Karpas-422 (cell line): Measurements from ENCODE around the gene SLC16A2. TPM values are rescaled to one million over a fixed set of nuclear protein-coding genes. Genes with fewer than 3 reads are reported as not detected.

ENCODE experiments used
- DNase-seq: peaks from one replicate; pipeline ENCODE4 v3.0.0-alpha.2; 2015
- H2AFZ ChIP-seq: fragments of 200-600 bp; sonication (generic); 2 replicates; pipeline ENCODE4 v1.6.1; 2014; ENCODE audit warnings: antibody characterized with exemption, low read length, mixed read lengths
- H3K27ac ChIP-seq: fragments of 200-600 bp; sonication (generic); 2 replicates; pipeline ENCODE4 v1.5.1; 2014; ENCODE audit warnings: mild to moderate bottlenecking, low read length, moderate library complexity
- H3K27me3 ChIP-seq: fragments of 200-600 bp; sonication (generic); 2 replicates; pipeline ENCODE4 v1.6.1; 2014; ENCODE audit warnings: low read length, mixed read lengths
- H3K36me3 ChIP-seq: fragments of 200-600 bp; sonication (generic); 2 replicates; pipeline ENCODE4 v1.6.1; 2014; ENCODE audit warnings: low read length, mixed read lengths; ENCODE audit not compliant: insufficient read depth
- H3K4me1 ChIP-seq: fragments of 200-600 bp; sonication (generic); 2 replicates; pipeline ENCODE4 v1.6.1; 2014; ENCODE audit warnings: mild to moderate bottlenecking, low read length, mixed read lengths
- H3K4me2 ChIP-seq: fragments of 200-600 bp; sonication (generic); 2 replicates; pipeline ENCODE4 v1.6.1; 2014; ENCODE audit warnings: low read length, low read depth, mild to moderate bottlenecking; ENCODE audit not compliant: poor library complexity, severe bottlenecking
- H3K4me3 ChIP-seq: fragments of 200-600 bp; sonication (generic); 2 replicates; pipeline ENCODE4 v1.5.1; 2014; ENCODE audit warnings: mild to moderate bottlenecking, antibody characterized with exemption, low read length, mixed read lengths
- H3K79me2 ChIP-seq: fragments of 200-600 bp; sonication (generic); 2 replicates; pipeline ENCODE4 v1.6.1; 2014; ENCODE audit warnings: mild to moderate bottlenecking, low read length, mixed read lengths
- H3K9ac ChIP-seq: fragments of 200-600 bp; sonication (generic); 2 replicates; pipeline ENCODE4 v1.6.0; 2014; ENCODE audit warnings: low read length
- H3K9me2 ChIP-seq: fragments of 200-600 bp; sonication (generic), shearing (Covaris generic); replicated peaks from 2 replicates; pipeline ENCODE4 v1.6.0; 2014; ENCODE audit warnings: mild to moderate bottlenecking, low read length, moderate library complexity; ENCODE audit not compliant: insufficient read depth
- H3K9me3 ChIP-seq: fragments of 300-700, 200-600 bp; sonication (generic); 2 replicates; pipeline ENCODE4 v1.6.1; 2014; ENCODE audit warnings: low read length, mixed read lengths
- H4K20me1 ChIP-seq: fragments of 200-600 bp; sonication (generic); 2 replicates; pipeline ENCODE4 v1.6.1; 2014; ENCODE audit warnings: mild to moderate bottlenecking, antibody characterized with exemption, low read length, low read depth; ENCODE audit not compliant: insufficient read depth
- total RNA-seq: library from RNA; depleted of rRNA; stranded (reverse); fragments of >200 nt; shearing (Covaris generic); gene quantifications from 2 replicates; pipeline ENCODE4 v1.2.3, GENCODE V29; 2014; ENCODE audit warnings: low replicate concordance

Gene SLC16A2
- total RNA-seq, 1 experiment from 2014 or later, result not detected

- H3K4me2 ChIP-seq, result no peak overlapping the region
- DNase-seq, result no peak
Measured at GRCh38 chrX:74500555-74500954, 79.3 kb downstream of the SLC16A2 start.

GRCh38 chrX:74505437-74505836, 84.1 kb downstream of the SLC16A2 start:
- Histone ChIP-seq H3K4me2 (no peak overlapping the region), H3K36me3 (no peaks in the 10 kb centered on the region), H3K4me1 (no peaks in the 10 kb centered on the region), H3K27ac (no peak overlapping the region), H3K9me2 (no peaks in the 10 kb centered on the region), H3K9me3 (no peaks in the 10 kb centered on the region), H4K20me1 (no peaks in the 10 kb centered on the region), H3K4me3 (no peak overlapping the region), H2AFZ (no peak overlapping the region), H3K9ac (no peak overlapping the region), H3K27me3 (no peaks in the 10 kb centered on the region), H3K79me2 (no peaks in the 10 kb centered on the region)
- DNase-seq, result no peak

More at GRCh38 chrX:74500555-74500954, 79.3 kb downstream of the SLC16A2 start:
- Histone ChIP-seq H3K4me3 (no peak overlapping the region), H3K4me1 (no peaks in the 10 kb centered on the region), H3K9me3 (no peaks in the 10 kb centered on the region), H3K27ac (no peak overlapping the region), H3K9me2 (no peaks in the 10 kb centered on the region), H4K20me1 (no peaks in the 10 kb centered on the region), H3K79me2 (no peaks in the 10 kb centered on the region), H2AFZ (no peak overlapping the region), H3K9ac (no peak overlapping the region), H3K36me3 (no peaks in the 10 kb centered on the region), H3K27me3 (no peaks in the 10 kb centered on the region)

- Histone ChIP-seq H3K4me3 (no peak overlapping the region), H3K36me3 (no peaks in the 10 kb centered on the region), H3K27me3 (no peaks in the 10 kb centered on the region), H3K9me2 (no peaks in the 10 kb centered on the region), H3K9me3 (no peaks in the 10 kb centered on the region), H3K4me1 (no peaks in the 10 kb centered on the region), H3K4me2 (no peak overlapping the region), H3K27ac (no peak overlapping the region), H2AFZ (no peak overlapping the region), H3K79me2 (no peaks in the 10 kb centered on the region), H4K20me1 (no peaks in the 10 kb centered on the region), H3K9ac (no peak overlapping the region)
- no peak for DNase-seq
Measured at GRCh38 chrX:74506317-74507115, 85.2 kb downstream of the SLC16A2 start.

GRCh38 chrX:74507191-74507590, 85.9 kb downstream of the SLC16A2 start:
- Histone ChIP-seq H3K36me3 (no peaks in the 10 kb centered on the region), H3K9ac (no peak overlapping the region), H3K79me2 (no peaks in the 10 kb centered on the region), H3K27me3 (no peaks in the 10 kb centered on the region), H3K9me3 (no peaks in the 10 kb centered on the region), H3K9me2 (no peaks in the 10 kb centered on the region), H3K4me2 (no peak overlapping the region), H3K4me1 (no peaks in the 10 kb centered on the region), H3K27ac (no peak overlapping the region), H3K4me3 (no peak overlapping the region), H4K20me1 (no peaks in the 10 kb centered on the region), H2AFZ (no peak overlapping the region)
- DNase-seq, result no peak

- Histone ChIP-seq H3K9me2 (no peaks in the 10 kb centered on the region), H3K36me3 (no peaks in the 10 kb centered on the region)
Measured at GRCh38 chrX:74509989-74510388, 88.7 kb downstream of the SLC16A2 start.

GRCh38 chrX:74510401-74510800, 89.1 kb downstream of the SLC16A2 start:
- H3K27ac ChIP-seq, result no peak overlapping the region
- no peak for DNase-seq
- no peaks in the 10 kb centered on the region for H3K79me2 ChIP-seq
- no peak overlapping the region for H3K4me3 ChIP-seq
- H4K20me1 ChIP-seq, result no peaks in the 10 kb centered on the region
- H3K9ac ChIP-seq, result no peak overlapping the region
- H3K27me3 ChIP-seq, result no peaks in the 10 kb centered on the region
- H3K4me1 ChIP-seq, result no peaks in the 10 kb centered on the region
- H3K36me3 ChIP-seq, result no peaks in the 10 kb centered on the region
- no peak overlapping the region for H3K4me2 ChIP-seq
- H2AFZ ChIP-seq, result no peak overlapping the region
- no peaks in the 10 kb centered on the region for H3K9me3 ChIP-seq
- H3K9me2 ChIP-seq, result no peaks in the 10 kb centered on the region

More at GRCh38 chrX:74509989-74510388, 88.7 kb downstream of the SLC16A2 start:
- Histone ChIP-seq H4K20me1 (no peaks in the 10 kb centered on the region), H3K4me1 (no peaks in the 10 kb centered on the region), H3K9ac (no peak overlapping the region), H3K9me3 (no peaks in the 10 kb centered on the region), H3K79me2 (no peaks in the 10 kb centered on the region), H3K27me3 (no peaks in the 10 kb centered on the region), H3K27ac (no peak overlapping the region), H3K4me3 (no peak overlapping the region), H2AFZ (no peak overlapping the region), H3K4me2 (no peak overlapping the region)
- DNase-seq, result no peak

- Histone ChIP-seq H3K4me1 (no peaks in the 10 kb centered on the region), H3K9me2 (no peaks in the 10 kb centered on the region), H3K4me2 (no peak overlapping the region), H3K79me2 (no peaks in the 10 kb centered on the region), H4K20me1 (no peaks in the 10 kb centered on the region), H3K9me3 (no peaks in the 10 kb centered on the region), H3K4me3 (no peak overlapping the region), H3K9ac (no peak overlapping the region), H2AFZ (no peak overlapping the region), H3K36me3 (no peaks in the 10 kb centered on the region), H3K27ac (no peak overlapping the region), H3K27me3 (no peaks in the 10 kb centered on the region)
- no peak for DNase-seq
Measured at GRCh38 chrX:74511704-74512103, 90.4 kb downstream of the SLC16A2 start.

- H3K9me2 ChIP-seq, result no peaks in the 10 kb centered on the region
- no peak overlapping the region for H3K27ac ChIP-seq
- H3K9ac ChIP-seq, result no peak overlapping the region
- H3K4me1 ChIP-seq, result no peaks in the 10 kb centered on the region
- H2AFZ ChIP-seq, result no peak overlapping the region
- no peak for DNase-seq
- no peaks in the 10 kb centered on the region for H3K79me2 ChIP-seq
- no peak overlapping the region for H3K4me3 ChIP-seq
- no peaks in the 10 kb centered on the region for H4K20me1 ChIP-seq
- H3K9me3 ChIP-seq, result no peaks in the 10 kb centered on the region
- H3K36me3 ChIP-seq, result no peaks in the 10 kb centered on the region
- no peak overlapping the region for H3K4me2 ChIP-seq
- no peaks in the 10 kb centered on the region for H3K27me3 ChIP-seq
Measured at GRCh38 chrX:74514384-74514783, 93.1 kb downstream of the SLC16A2 start.
